Measurements from ENCODE around the gene OGFOD3. TPM values are rescaled to one million over a fixed set of nuclear protein-coding genes. Genes with fewer than 3 reads are reported as not detected.

Gene OGFOD3
- total and polyA plus RNA-seq, 9 of the 15 experiments (the other 6 are each of a cell fraction or from before 2014, with no cell fraction given) = 0.69 to 44.7 (median 18.9) TPM

DNA sequence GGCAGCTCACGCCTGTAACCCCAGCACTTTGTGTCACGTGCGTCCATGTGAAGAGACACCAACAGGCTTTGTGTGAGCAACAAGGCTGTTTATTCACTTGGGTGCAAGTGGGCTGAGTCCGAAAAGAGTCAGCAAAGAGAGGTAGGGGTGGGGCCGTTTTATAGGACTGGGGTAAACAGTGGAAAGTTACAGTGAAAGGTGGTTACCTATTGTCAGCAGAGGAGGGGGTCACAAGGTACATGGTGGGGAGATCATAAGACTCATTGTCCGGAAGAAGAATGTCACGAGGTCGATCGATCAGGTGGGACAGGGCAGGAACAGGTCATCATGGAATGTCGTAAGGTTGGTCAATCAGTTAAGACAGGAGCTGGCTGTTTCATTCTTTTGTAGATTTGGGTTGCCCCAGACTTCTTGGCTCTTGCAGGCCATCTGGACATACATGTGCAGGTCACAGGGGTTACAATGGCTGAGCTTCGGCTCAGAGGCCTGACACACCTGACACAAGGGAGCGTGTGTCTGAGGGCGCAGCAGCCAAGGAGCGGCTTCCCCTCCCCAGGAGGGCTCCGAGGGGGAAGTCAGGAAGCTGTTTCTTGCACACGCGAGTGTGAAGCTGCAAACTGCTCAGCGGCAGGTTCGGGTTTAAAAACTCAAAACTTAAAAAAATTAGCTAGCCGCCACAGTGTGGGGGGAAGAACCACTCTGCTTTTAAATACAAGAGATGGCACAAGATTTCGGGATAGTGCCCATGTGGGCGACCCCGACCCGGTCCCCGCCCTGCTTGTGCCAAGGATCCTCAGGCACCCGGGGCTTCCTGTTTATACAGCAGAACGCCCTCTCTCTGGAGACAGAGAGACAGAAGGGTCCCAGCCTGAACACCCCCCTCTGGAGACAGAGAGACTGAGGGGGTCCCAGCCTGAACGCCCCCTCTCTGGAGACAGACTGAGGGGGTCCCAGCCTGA lies 71.8 kb downstream of the OGFOD3 start:
- DNase-seq (ENCODE audit: extremely low read depth in 1 of 4, low spot score in 3 of 4) (peak in 1 of 4 experiments; percentile 40), ATAC-seq (no peak), FAIRE-seq (peak; percentile 59)
- POLR2A ChIA-PET = interaction anchor here (0.7 to 1.8 kb wide), 4 partner anchors 21 to 112 kb away, joined by 3 to 7 read pairs (median 4); no protein-coding TSS in a partner anchor
- no peaks in the 10 kb centered on the region for H3K36me3 ChIP-seq (ENCODE audit: control insufficient read depth, insufficient read depth, low read length)
- peak overlapping the region; percentile 98 for H3K27ac ChIP-seq (ENCODE audit: extremely low read depth, low read depth, low read length)
- 69% methylated on average over 27 of the region's 28 CpGs for WGBS (ENCODE audit: insufficient coverage, low coverage, missing lambda C conversion rate)
- H3K9me1 ChIP-seq (ENCODE audit: control insufficient read depth, insufficient read depth, low read length) = no peaks in the 10 kb centered on the region
- H4K20me1 ChIP-seq (replicated peaks; ENCODE audit: control insufficient read depth, insufficient read depth, low read length) = no peaks in the 10 kb centered on the region
- intact Hi-C loops (cut with micrococcal nuclease) = loop anchor here (10.0 kb wide), 1 partner anchor 312 kb away; the partner anchor contains the start of genes DCXR and RAC3
- in situ Hi-C loops (cut with MboI) = no loop called here
- H3K9ac ChIP-seq (ENCODE audit: insufficient read depth in 1 of 2, low read depth in 2 of 2, low read length in 2 of 2) = peak overlapping the region; percentile 13 to 87; a peak in 3 of 4 replicates
- H3K27me3 ChIP-seq (ENCODE audit: control insufficient read depth in 2 of 2, insufficient read depth in 2 of 2, low read length in 2 of 2) = no peaks in the 10 kb centered on the region
- no TSS peak for BruUV-seq (replicated peaks)
- peaks cover 4% of the 10 kb centered on the region for H3K9me3 ChIP-seq (replicated peaks; ENCODE audit: control insufficient read depth, insufficient read depth, low read depth, low read length)
- H3K4me3 ChIP-seq = no peak overlapping the region
- CTCF ChIA-PET (ENCODE audit: low intra/inter-chr PET ratio) = no interaction called here
- no peaks in the 10 kb centered on the region for H3K79me2 ChIP-seq (ENCODE audit: control insufficient read depth, insufficient read depth, low read length)
- no peak overlapping the region for H3K4me2 ChIP-seq (ENCODE audit: insufficient read depth, low read length)
- H3K4me1 ChIP-seq (replicated peaks in 1 of 2; ENCODE audit: control insufficient read depth in 2 of 2, insufficient read depth in 2 of 2, low read length in 2 of 2) = peaks cover 44 to 86% of the 10 kb centered on the region in 2 experiments
- H2AFZ ChIP-seq (ENCODE audit: low read depth, low read length) = peak overlapping the region; percentile 74
- TF ChIP-seq SP1 (CRISPR knock-in tag; IDR thresholded peaks at IDR 0.05) = no peak
- no peak for TF ChIP-seq GABPB1 (CRISPR knock-in tag; IDR thresholded peaks at IDR 0.05)
- TF ChIP-seq, protein P1, sequence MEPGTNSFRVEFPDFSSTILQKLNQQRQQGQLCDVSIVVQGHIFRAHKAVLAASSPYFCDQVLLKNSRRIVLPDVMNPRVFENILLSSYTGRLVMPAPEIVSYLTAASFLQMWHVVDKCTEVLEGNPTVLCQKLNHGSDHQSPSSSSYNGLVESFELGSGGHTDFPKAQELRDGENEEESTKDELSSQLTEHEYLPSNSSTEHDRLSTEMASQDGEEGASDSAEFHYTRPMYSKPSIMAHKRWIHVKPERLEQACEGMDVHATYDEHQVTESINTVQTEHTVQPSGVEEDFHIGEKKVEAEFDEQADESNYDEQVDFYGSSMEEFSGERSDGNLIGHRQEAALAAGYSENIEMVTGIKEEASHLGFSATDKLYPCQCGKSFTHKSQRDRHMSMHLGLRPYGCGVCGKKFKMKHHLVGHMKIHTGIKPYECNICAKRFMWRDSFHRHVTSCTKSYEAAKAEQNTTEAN (CRISPR knock-in tag; IDR thresholded peaks at IDR 0.05) = 0 out of 2 replicates have a peak, but pooled peaks have one; percentile 24
- TF ChIP-seq SAFB2 (IDR thresholded peaks at IDR 0.05; ENCODE audit: borderline replicate concordance, low read depth, low read length, severe bottlenecking) = no peak
- TF ChIP-seq SREBF2 (CRISPR knock-in tag; IDR thresholded peaks at IDR 0.05) = no peak
- no peak for TF ChIP-seq PML (IDR thresholded peaks at IDR 0.05; ENCODE audit: low read length)
- peak; percentile 54; the same call in 1 of the 2 replicates for TF ChIP-seq ETV5 (CRISPR knock-in tag; IDR thresholded peaks at IDR 0.05; ENCODE audit: low read depth)
- no peak for TF ChIP-seq CHD1 (IDR thresholded peaks at IDR 0.05; ENCODE audit: low read length)
- TF ChIP-seq, protein P2, sequence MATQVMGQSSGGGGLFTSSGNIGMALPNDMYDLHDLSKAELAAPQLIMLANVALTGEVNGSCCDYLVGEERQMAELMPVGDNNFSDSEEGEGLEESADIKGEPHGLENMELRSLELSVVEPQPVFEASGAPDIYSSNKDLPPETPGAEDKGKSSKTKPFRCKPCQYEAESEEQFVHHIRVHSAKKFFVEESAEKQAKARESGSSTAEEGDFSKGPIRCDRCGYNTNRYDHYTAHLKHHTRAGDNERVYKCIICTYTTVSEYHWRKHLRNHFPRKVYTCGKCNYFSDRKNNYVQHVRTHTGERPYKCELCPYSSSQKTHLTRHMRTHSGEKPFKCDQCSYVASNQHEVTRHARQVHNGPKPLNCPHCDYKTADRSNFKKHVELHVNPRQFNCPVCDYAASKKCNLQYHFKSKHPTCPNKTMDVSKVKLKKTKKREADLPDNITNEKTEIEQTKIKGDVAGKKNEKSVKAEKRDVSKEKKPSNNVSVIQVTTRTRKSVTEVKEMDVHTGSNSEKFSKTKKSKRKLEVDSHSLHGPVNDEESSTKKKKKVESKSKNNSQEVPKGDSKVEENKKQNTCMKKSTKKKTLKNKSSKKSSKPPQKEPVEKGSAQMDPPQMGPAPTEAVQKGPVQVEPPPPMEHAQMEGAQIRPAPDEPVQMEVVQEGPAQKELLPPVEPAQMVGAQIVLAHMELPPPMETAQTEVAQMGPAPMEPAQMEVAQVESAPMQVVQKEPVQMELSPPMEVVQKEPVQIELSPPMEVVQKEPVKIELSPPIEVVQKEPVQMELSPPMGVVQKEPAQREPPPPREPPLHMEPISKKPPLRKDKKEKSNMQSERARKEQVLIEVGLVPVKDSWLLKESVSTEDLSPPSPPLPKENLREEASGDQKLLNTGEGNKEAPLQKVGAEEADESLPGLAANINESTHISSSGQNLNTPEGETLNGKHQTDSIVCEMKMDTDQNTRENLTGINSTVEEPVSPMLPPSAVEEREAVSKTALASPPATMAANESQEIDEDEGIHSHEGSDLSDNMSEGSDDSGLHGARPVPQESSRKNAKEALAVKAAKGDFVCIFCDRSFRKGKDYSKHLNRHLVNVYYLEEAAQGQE (IDR thresholded peaks at IDR 0.05; ENCODE audit: borderline replicate concordance) = no peak
- TF ChIP-seq, protein P2 (CRISPR knock-in tag; IDR thresholded peaks at IDR 0.05; ENCODE audit: low read depth) = no peak
- TF ChIP-seq NFXL1 (CRISPR knock-in tag; IDR thresholded peaks at IDR 0.05) = no peak
